ENCODE data around the gene KIF3C.
A peak's percentile ranks its signal among the peaks of the same experiment; 100 is the strongest.

Gene KIF3C

GRCh38 chr2:26011990-26012856 lies 29.9 kb upstream of the KIF3C start:
- no peak overlapping the region for H2AK5ac ChIP-seq (ENCODE audit: low read length)
- no peak overlapping the region for H3K27ac ChIP-seq (ENCODE audit: low read depth, low read length)
- no peak overlapping the region for H3K4ac ChIP-seq (ENCODE audit: low read depth, low read length)
- no peak overlapping the region for H3K56ac ChIP-seq (ENCODE audit: low read length)
- no peak overlapping the region for H4K5ac ChIP-seq (ENCODE audit: low read length)
- H3K18ac ChIP-seq (ENCODE audit: low read length), result no peak overlapping the region
- H3K9ac ChIP-seq (ENCODE audit: low read length), result no peak overlapping the region
- H3K4me1 ChIP-seq (ENCODE audit: control insufficient read depth, low read depth, low read length), result peaks cover 6% of the 10 kb centered on the region
- no peaks in the 10 kb centered on the region for H3K27me3 ChIP-seq (ENCODE audit: insufficient read depth, low read length, poor library complexity)
- H2BK5ac ChIP-seq (ENCODE audit: low read length), result no peak overlapping the region
- no peak overlapping the region for H2BK15ac ChIP-seq (replicated peaks; ENCODE audit: low read depth)
- H3K4me3 ChIP-seq (ENCODE audit: low read length), result no peak overlapping the region
- no peaks in the 10 kb centered on the region for H3K79me1 ChIP-seq (ENCODE audit: low read length)
- WGBS (ENCODE audit: extremely low coverage, insufficient coverage, low lambda C conversion rate), result no CpG with 5 or more reads among the region's 14 CpGs
- H4K8ac ChIP-seq (ENCODE audit: low read depth, low read length), result no peak overlapping the region
- peak; percentile 82 for DNase-seq
- no peaks in the 10 kb centered on the region for H3K36me3 ChIP-seq (ENCODE audit: control insufficient read depth, insufficient read depth, low read length)
- H3K79me2 ChIP-seq (ENCODE audit: control insufficient read depth, insufficient read depth, low read length), result no peaks in the 10 kb centered on the region
- no peak overlapping the region for H3K23ac ChIP-seq (ENCODE audit: low read length)
- H3K4me2 ChIP-seq (ENCODE audit: low read length), result no peak overlapping the region
- H2BK120ac ChIP-seq (ENCODE audit: low read depth, low read length), result no peak overlapping the region

GRCh38 chr2:26011609-26011989 lies 29.3 kb upstream of the KIF3C start:
- Histone ChIP-seq H2BK5ac (ENCODE audit: low read length) (no peak overlapping the region), H3K27me3 (ENCODE audit: insufficient read depth, low read length, poor library complexity) (no peaks in the 10 kb centered on the region), H3K4me3 (ENCODE audit: low read length) (no peak overlapping the region), H3K23ac (ENCODE audit: low read length) (no peak overlapping the region), H3K4me1 (ENCODE audit: control insufficient read depth, low read depth, low read length) (peaks cover 6% of the 10 kb centered on the region), H3K56ac (ENCODE audit: low read length) (peak overlapping the region; percentile 1), H3K27ac (ENCODE audit: low read depth, low read length) (no peak overlapping the region), H2AK5ac (ENCODE audit: low read length) (no peak overlapping the region), H4K8ac (ENCODE audit: low read depth, low read length) (no peak overlapping the region), H3K18ac (ENCODE audit: low read length) (no peak overlapping the region), H3K79me1 (ENCODE audit: low read length) (no peaks in the 10 kb centered on the region), H4K5ac (ENCODE audit: low read length) (no peak overlapping the region), H3K9ac (ENCODE audit: low read length) (no peak overlapping the region), H3K4me2 (ENCODE audit: low read length) (no peak overlapping the region), H2BK120ac (ENCODE audit: low read depth, low read length) (no peak overlapping the region), H3K79me2 (ENCODE audit: control insufficient read depth, insufficient read depth, low read length) (no peaks in the 10 kb centered on the region), H3K36me3 (ENCODE audit: control insufficient read depth, insufficient read depth, low read length) (no peaks in the 10 kb centered on the region), H3K4ac (ENCODE audit: low read depth, low read length) (no peak overlapping the region), H2BK15ac (replicated peaks; ENCODE audit: low read depth) (no peak overlapping the region)
- WGBS (ENCODE audit: extremely low coverage, insufficient coverage, low lambda C conversion rate), result no CpG with 5 or more reads among the region's 6 CpGs
- DNase-seq, result no peak

- Histone ChIP-seq H3K56ac (ENCODE audit: low read length) (no peak overlapping the region), H3K36me3 (ENCODE audit: control insufficient read depth, insufficient read depth, low read length) (no peaks in the 10 kb centered on the region), H3K27ac (ENCODE audit: low read depth, low read length) (no peak overlapping the region), H3K4me2 (ENCODE audit: low read length) (no peak overlapping the region), H3K4ac (ENCODE audit: low read depth, low read length) (no peak overlapping the region), H2BK120ac (ENCODE audit: low read depth, low read length) (no peak overlapping the region), H4K5ac (ENCODE audit: low read length) (no peak overlapping the region), H3K4me3 (ENCODE audit: low read length) (no peak overlapping the region), H3K9ac (ENCODE audit: low read length) (no peak overlapping the region), H2BK5ac (ENCODE audit: low read length) (no peak overlapping the region), H4K8ac (ENCODE audit: low read depth, low read length) (no peak overlapping the region), H3K4me1 (ENCODE audit: control insufficient read depth, low read depth, low read length) (peaks cover 6% of the 10 kb centered on the region), H3K18ac (ENCODE audit: low read length) (no peak overlapping the region), H3K79me2 (ENCODE audit: control insufficient read depth, insufficient read depth, low read length) (no peaks in the 10 kb centered on the region), H3K27me3 (ENCODE audit: insufficient read depth, low read length, poor library complexity) (no peaks in the 10 kb centered on the region), H2AK5ac (ENCODE audit: low read length) (no peak overlapping the region), H3K23ac (ENCODE audit: low read length) (no peak overlapping the region), H3K79me1 (ENCODE audit: low read length) (no peaks in the 10 kb centered on the region), H2BK15ac (replicated peaks; ENCODE audit: low read depth) (no peak overlapping the region)
- no peak for DNase-seq
- no CpG with 5 or more reads among the region's 3 CpGs for WGBS (ENCODE audit: extremely low coverage, insufficient coverage, low lambda C conversion rate)
These were observed 28.6 kb upstream of the KIF3C start for GRCh38 chr2:26010943-26011342.

DNA sequence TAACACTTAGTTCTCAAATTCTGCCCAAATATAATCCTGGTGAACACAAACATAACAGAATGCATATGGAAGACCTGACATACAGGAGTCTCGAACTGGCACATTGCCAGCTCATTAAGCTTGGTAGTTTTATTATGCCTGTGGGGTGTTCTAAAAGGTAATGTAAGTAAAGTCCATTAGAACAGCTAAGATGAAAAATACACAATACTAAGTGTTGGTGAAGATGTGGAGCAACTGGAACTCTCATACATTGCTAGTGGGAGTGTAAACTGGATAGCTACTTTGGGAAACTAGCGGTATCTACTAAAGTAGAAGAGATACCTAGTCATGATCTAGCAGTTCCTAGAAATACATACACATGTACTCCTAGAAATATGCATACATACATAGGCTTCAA lies 27.3 kb upstream of the KIF3C start:
- peaks cover 6% of the 10 kb centered on the region for H3K4me1 ChIP-seq (ENCODE audit: control insufficient read depth, low read depth, low read length)
- H3K4me2 ChIP-seq (ENCODE audit: low read length), result no peak overlapping the region
- H3K27ac ChIP-seq (ENCODE audit: low read depth, low read length), result no peak overlapping the region
- no peak overlapping the region for H4K8ac ChIP-seq (ENCODE audit: low read depth, low read length)
- no peak overlapping the region for H3K4ac ChIP-seq (ENCODE audit: low read depth, low read length)
- no peaks in the 10 kb centered on the region for H3K27me3 ChIP-seq (ENCODE audit: insufficient read depth, low read length, poor library complexity)
- H4K5ac ChIP-seq (ENCODE audit: low read length), result no peak overlapping the region
- H3K36me3 ChIP-seq (ENCODE audit: control insufficient read depth, insufficient read depth, low read length), result no peaks in the 10 kb centered on the region
- WGBS (ENCODE audit: extremely low coverage, insufficient coverage, low lambda C conversion rate), result no CpG with 5 or more reads among the region's 2 CpGs
- no peak overlapping the region for H2BK15ac ChIP-seq (replicated peaks; ENCODE audit: low read depth)
- no peak overlapping the region for H3K9ac ChIP-seq (ENCODE audit: low read length)
- H2AK5ac ChIP-seq (ENCODE audit: low read length), result no peak overlapping the region
- H3K79me1 ChIP-seq (ENCODE audit: low read length), result no peaks in the 10 kb centered on the region
- H2BK120ac ChIP-seq (ENCODE audit: low read depth, low read length), result no peak overlapping the region
- H2BK5ac ChIP-seq (ENCODE audit: low read length), result no peak overlapping the region
- no peak overlapping the region for H3K56ac ChIP-seq (ENCODE audit: low read length)
- H3K4me3 ChIP-seq (ENCODE audit: low read length), result no peak overlapping the region
- H3K18ac ChIP-seq (ENCODE audit: low read length), result no peak overlapping the region
- DNase-seq, result no peak
- H3K23ac ChIP-seq (ENCODE audit: low read length), result no peak overlapping the region
- H3K79me2 ChIP-seq (ENCODE audit: control insufficient read depth, insufficient read depth, low read length), result no peaks in the 10 kb centered on the region

GRCh38 chr2:26008851-26009566 lies 26.7 kb upstream of the KIF3C start:
- H2BK120ac ChIP-seq (ENCODE audit: low read depth, low read length), result no peak overlapping the region
- no peaks in the 10 kb centered on the region for H3K36me3 ChIP-seq (ENCODE audit: control insufficient read depth, insufficient read depth, low read length)
- H3K18ac ChIP-seq (ENCODE audit: low read length), result no peak overlapping the region
- no peak overlapping the region for H3K27ac ChIP-seq (ENCODE audit: low read depth, low read length)
- H3K27me3 ChIP-seq (ENCODE audit: insufficient read depth, low read length, poor library complexity), result no peaks in the 10 kb centered on the region
- no peak overlapping the region for H4K8ac ChIP-seq (ENCODE audit: low read depth, low read length)
- no peak overlapping the region for H3K4me2 ChIP-seq (ENCODE audit: low read length)
- no peak overlapping the region for H2BK5ac ChIP-seq (ENCODE audit: low read length)
- H3K79me2 ChIP-seq (ENCODE audit: control insufficient read depth, insufficient read depth, low read length), result no peaks in the 10 kb centered on the region
- no peak overlapping the region for H2AK5ac ChIP-seq (ENCODE audit: low read length)
- no peak overlapping the region for H3K56ac ChIP-seq (ENCODE audit: low read length)
- no peak overlapping the region for H4K5ac ChIP-seq (ENCODE audit: low read length)
- no peak overlapping the region for H3K9ac ChIP-seq (ENCODE audit: low read length)
- H3K4me3 ChIP-seq (ENCODE audit: low read length), result no peak overlapping the region
- no peaks in the 10 kb centered on the region for H3K79me1 ChIP-seq (ENCODE audit: low read length)
- H2BK15ac ChIP-seq (replicated peaks; ENCODE audit: low read depth), result no peak overlapping the region
- peaks cover 6% of the 10 kb centered on the region for H3K4me1 ChIP-seq (ENCODE audit: control insufficient read depth, low read depth, low read length)
- DNase-seq, result no peak
- H3K4ac ChIP-seq (ENCODE audit: low read depth, low read length), result no peak overlapping the region
- no CpG with 5 or more reads among the region's 2 CpGs for WGBS (ENCODE audit: extremely low coverage, insufficient coverage, low lambda C conversion rate)
- no peak overlapping the region for H3K23ac ChIP-seq (ENCODE audit: low read length)

All from mesendoderm (in vitro differentiated cells).